HG02678 (cell line): Measurements from ENCODE around the gene GHSR.

Experiments used
- ATAC-seq: cut with Tn5 transposase; IDR thresholded peaks from one replicate; pipeline ENCODE4 v1.9.1; 2021; ENCODE audit warnings: mild to moderate bottlenecking, moderate library complexity; ENCODE audit not compliant: unreplicated experiment

GHSR gene

DNA sequence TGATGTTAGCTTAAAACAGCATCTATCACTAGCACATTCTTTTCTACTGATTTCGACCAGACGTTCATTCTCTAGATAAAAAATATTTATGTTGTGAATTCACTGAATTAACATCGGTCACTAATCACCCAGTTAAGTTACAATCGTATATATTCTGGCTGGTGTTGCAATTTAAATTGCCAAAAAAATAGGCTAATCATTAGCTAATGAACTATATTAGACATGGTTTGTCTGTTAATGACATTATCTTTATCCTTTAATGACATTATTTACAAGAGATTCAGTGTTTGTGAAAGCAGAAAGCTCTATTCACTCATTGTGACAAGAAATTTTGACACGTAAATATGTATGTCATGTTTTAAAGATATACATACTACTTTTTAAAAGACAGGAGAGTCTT is 6.7 kb downstream of the GHSR start:
- no peak for ATAC-seq

DNA sequence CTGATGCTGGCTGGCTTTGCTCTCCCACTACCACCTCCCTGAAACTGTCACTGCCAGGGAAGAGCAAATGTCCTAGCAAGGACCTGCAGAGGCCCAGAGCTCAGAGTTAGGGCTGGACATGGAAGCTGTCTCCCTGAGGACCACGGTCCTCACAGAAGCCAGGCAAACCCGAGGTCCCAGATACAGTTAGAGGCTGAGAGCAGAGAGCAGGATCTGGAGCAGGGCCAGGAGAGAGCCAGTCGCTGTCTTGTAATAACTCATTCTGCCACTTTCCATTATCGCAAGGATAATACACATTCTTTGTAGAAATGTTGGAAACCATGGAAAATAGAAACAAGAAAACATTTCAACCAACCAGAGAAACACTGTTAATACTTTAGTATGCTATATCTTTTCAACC is 10.1 kb downstream of the GHSR start:
- no peak for ATAC-seq

DNA sequence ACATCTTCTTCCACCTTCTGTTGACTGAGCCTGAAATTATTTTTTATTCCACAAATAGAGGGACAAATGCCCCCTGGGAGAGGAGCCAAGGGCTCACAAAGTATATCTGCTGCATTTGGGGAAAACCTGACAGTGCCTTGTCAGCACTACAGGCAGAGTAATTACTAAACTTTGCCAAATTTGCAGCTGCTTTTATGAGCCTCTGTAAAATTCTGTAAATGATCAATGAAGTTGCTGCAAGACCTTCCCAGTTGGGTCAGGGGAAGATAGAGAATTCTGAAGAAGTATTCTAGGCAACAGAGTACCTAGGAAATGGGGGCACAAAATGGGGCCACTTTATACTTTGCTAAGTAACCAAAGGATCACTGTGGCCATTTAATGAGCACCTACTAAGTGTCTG is 10.5 kb downstream of the GHSR start:
- no peak for ATAC-seq

DNA sequence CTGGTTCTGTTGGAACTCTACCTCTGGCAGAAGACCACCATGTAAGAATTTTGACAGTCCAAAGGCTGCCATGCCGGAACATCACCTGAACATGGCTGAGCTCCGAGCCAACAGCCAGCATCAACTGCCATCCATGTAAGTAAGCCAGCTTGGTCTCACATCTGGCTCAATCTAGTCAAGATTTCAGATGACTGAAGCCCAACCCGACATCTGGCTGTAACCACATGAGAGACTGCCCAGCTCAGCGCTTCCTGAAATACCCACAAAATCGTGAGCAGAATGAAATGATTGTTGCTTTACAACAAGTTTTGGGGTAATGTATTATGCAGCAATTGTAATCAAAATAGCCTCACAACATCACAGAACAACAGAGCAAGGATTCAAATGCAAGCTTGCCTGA is 32.9 kb downstream of the GHSR start:
- ATAC-seq, result no peak

DNA sequence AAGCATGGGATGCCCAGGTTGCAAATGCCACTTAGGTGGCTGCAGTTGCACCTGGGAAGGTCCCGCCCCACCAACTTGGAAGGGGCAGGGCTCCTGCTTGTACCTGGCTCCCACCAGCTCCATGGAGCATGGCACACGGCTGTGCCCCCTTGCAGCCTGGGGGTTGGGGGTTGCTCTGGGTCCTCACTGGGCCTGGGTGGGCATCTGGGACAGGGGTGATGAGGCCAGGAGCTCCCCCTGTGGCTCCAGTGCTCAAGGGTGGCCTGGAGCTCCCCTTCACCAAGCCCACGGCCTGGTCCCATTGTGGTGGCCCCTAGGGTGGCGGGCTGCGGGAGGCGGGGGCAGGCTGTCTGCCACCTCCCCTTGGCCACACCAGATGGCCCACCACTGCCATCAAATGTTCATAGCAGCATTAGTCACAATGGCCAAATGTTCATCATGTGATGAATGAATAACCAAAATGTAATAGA is 36.7 kb downstream of the GHSR start:
- no peak for ATAC-seq

DNA sequence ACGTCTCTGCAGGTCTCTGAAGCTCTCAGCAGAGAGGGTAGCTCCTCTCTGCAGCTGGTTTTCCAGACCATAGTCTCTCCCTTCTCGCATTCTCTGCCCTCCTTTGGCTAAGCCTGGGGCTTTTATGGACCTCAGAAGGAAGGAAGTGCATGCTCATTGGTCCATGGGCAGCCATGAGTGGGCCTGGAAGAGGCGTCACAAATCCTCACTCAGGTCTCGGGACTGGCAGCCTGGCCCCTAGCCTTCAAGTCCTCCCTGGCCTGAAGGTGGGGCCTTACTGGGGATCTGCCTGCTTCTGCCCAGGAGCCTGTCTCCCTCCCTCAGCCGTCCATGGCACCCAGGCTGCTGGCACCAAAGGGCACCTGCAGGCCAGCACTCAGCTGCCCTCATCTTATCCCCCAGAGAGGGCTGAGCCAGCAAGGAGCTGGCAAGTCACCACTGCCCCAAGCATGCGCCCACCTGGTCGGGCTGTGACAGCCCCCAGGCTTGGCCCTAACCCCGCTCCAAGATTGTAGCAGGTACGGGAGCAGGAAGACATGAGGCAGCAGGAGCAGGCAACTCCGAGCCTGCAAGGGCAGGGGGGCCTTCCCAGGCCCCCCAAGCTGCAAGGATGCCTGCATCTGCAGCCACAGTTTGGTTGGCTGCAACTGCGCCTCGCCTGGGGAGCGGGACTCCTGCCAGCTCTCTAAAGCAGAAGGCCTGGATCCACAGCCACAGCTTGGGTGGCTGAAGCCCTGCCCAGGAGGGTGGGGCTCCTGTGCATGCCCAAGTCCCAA is 37.4 kb downstream of the GHSR start:
- no peak for ATAC-seq

DNA sequence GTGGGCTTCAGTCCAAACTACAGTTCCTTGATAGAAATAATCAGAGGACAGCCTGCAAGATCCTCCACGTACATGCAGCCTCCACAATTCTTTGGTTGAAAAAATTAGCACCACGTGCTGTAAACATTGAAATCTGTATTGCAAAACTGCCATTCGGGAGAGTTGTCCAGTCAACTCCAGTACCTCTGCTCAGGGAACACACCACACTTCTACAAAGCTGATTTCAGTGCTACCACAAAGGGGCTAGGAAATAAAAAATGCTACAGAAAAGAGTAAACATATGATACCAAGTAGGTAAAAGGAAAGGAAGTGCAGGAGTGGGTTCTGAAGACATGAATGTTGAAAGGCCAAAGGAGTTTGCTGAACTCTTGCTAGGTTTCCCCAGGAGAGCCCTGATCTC is 40.4 kb downstream of the GHSR start:
- ATAC-seq, result no peak

DNA sequence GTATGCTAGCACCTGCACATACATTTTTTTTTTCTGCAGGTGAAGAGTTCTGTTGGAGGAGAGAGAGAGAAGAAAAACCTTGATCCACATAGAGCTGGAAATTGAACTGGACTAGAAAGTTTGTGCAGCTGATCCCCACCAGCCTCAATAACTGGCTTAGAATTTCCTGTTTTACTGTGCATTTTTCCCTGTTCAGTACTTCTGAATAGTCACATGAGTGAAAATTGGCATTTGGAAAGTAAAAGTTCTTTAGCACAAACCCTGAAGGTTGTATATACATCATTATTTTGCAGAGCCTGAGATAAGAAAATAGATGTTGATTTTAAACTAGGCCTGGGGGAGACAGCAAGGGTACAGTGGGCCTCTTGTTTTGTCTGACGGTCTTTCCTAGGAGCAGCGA is 42.3 kb downstream of the GHSR start:
- no peak for ATAC-seq

DNA sequence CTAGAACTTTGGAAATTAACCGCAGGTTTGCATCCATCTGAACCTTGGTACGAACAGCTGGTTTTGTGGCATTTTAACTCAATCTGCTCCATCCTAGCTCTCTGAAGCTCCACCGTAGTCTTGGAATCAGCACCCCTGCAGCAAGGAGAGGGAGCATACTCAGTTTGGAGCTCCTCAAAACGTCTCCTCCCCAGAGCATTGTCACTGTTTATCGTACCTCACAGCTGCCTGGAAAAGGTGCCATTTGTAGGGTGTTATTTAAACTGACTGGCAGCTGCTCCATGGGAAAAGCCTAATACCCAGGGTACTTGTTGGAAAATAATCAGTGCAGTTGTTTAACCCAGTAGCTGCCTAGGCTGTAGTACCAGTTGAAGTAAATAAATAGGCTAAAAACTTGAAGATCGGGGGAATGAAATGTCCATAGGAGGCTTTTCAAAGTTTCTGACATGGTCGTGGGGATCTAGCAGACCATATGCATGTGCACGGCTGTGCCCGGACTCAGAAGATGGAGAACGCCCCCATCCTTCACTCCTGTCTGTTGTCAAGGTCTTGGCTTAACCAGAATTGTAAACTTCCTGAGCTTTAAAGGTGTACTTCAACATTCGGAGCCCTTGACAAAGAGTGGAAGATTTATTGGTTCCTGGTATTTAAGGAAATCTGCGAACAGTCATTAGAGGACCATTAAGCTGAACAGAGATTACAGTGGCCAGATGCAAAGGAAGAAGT is 43.9 kb downstream of the GHSR start:
- ATAC-seq, result no peak

DNA sequence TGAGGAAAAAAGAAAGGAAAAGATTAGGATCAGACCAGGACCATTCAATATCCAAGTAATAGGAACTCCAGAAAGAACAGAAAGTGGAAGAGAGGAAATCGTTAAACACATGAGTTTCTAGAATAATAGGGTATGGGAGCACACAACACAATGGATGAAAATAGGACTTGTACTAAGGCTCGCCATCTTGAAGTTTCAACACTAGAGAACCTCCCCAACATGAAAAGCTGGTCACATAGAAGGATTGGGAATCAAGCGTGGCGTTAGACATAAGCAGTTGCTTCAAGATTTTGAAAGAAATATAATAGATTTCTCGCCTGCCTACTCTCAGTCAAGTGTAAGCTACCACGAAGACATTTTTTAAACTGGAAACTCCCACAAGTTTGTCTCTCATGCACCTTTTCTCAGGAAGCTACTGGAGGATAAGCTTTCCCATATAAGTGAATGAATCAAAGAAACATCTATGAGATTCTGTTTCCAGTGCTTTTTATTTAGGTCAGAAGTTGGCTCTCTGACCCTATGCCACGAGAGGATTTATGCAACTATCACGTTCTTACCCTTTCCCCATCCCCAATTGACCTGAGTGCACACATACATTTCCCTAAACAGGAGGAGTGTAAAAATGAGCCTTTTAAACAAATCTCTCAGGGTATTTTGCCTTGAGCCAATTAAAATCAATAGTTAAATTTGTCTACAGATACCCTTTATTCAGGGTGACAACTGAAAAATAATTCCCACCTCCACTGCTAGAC is 45.2 kb downstream of the GHSR start:
- ATAC-seq, result no peak

DNA sequence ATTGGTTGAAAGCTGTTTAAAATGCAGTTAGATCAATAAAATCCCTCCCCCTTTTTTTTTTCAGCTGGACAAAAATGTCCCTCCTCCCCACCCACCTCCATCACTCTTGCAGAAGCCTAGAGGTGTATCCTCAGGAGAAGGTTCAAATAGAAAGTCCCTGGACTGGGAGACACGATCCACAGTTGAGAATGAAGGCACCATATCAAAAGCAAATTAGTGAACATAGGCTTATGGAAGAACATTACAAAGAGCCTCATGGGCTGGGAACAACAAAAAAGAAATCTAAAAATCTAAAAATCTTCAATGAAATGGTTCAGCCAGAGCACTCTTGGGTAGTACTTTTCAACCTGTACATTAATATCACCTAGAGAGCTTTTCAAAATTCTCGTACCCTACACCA is 46.2 kb downstream of the GHSR start:
- no peak for ATAC-seq

DNA sequence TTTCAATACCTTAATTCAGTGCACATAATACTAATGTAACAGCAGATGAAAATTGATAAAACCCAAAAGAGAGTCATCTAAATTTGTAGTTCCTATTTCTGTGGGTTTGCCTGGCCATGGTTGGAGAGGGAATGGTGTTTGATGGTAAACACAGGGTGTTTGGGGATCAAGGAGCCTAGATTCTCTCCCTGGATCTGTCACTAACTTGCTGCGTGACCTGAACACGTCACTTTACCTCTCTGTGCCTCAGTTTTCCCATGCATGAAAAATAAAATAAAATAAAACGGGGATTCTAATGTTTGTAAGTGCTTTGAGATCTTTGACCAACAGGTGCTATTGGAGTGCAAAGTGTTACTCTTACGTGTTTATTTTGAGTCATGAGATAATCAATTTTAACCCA is 49.8 kb downstream of the GHSR start:
- ATAC-seq, result no peak

DNA sequence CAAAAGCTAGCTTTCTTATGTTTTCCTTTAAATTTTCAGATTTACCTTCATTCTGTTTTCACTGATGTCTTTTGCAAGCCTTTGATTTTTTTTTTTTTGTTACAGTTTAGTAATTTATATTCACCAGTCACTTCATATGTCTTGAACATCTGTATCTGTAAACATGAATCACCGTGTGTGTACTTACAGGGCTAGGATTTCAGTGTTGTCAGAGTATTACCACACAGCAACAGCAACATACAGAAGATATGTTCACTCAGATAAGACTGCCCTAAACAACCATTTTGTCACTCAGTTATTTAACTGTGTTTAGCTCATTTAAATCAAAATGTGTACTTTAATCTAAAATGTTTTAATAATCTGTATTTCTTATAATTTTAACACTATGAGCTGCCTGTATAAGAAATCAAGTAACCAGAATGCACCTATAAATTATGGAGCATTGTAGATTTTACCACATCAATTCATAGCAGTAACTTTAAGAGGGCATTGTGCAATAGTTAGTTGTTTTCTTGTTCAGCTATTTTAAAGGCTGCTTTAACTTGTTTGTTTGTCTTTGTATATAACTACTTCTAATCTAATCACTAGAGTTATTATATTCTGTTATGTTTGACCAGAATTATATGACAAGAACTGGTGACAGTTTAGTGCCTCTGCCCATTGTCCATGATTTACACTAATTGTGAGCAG is 50.4 kb downstream of the GHSR start:
- ATAC-seq, result no peak

DNA sequence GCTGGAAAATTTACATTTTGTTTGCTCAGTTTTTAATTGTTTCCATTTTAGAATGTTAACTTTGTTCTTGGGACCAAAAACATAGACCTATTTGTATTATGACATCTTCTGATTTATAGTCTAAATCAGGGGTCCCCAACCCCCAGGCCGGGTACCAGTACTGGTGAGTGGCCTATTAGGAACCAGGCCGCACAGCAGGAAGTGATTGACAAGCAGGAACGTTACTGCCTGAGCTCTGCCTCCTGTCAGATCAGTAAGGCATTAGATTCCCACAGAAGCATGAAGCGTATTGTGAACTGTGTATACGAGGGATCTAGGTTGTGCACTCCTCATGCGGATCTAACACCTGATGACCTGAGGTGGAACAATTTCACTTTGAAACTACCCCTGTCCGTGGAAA is 51.9 kb downstream of the GHSR start:
- no peak for ATAC-seq

DNA sequence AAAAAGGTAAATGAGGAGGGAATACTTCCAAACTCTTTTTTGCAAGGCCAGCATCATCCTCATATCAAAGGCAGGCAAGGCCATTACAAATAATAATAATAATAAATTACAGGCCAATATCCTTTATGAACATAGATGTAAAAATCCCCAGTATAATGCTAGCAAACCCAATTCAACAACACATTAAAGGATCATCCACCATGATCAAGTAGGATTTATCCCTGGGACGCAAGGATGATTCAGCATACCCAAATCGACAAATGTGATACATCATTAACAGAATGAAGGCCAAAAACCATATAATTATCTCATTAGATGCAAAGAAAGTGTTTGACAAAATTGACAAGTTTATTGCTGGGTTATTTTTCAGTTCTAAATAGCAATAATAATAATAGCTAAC is 53.6 kb downstream of the GHSR start:
- ATAC-seq, result no peak
